Stomach (tissue), 4 donors: Measurements from ENCODE around the gene USB1.

ENCODE experiments used
- EP300 ChIP-seq: sonication (generic); formaldehyde crosslinking; IDR thresholded peaks from one replicate; pipeline ENCODE4 v1.6.1; 2017; ENCODE audit warnings: antibody characterized with exemption
- POLR2A ChIP-seq, 4 donors: fragments of 450-650 bp; IDR thresholded peaks; one replicate each; pipeline ENCODE4 v1.6.1; 2016; ENCODE audit warnings: antibody characterized with exemption in 4 of 4, control low read depth in 2 of 4, mild to moderate bottlenecking in 1 of 4, moderate library complexity in 1 of 4
- POLR2AphosphoS5 ChIP-seq, 3 donors: sonication (generic); formaldehyde crosslinking; IDR thresholded peaks; one replicate each; pipeline ENCODE4 v1.6.1; 2016; ENCODE audit warnings: antibody characterized with exemption in 3 of 3
- TF ChIP-seq, protein P1 (sequence below), 7 experiments: fragments of 450-650 bp in 4 of 7; fragments of 200-600 bp in 3 of 7; sonication (generic) in 3 of 7; IDR thresholded peaks; one replicate each; pipeline ENCODE4 v1.5.1; 2016 to 2019; ENCODE audit warnings: antibody characterized with exemption in 7 of 7, control low read depth in 2 of 7, mild to moderate bottlenecking in 1 of 7

DNA sequence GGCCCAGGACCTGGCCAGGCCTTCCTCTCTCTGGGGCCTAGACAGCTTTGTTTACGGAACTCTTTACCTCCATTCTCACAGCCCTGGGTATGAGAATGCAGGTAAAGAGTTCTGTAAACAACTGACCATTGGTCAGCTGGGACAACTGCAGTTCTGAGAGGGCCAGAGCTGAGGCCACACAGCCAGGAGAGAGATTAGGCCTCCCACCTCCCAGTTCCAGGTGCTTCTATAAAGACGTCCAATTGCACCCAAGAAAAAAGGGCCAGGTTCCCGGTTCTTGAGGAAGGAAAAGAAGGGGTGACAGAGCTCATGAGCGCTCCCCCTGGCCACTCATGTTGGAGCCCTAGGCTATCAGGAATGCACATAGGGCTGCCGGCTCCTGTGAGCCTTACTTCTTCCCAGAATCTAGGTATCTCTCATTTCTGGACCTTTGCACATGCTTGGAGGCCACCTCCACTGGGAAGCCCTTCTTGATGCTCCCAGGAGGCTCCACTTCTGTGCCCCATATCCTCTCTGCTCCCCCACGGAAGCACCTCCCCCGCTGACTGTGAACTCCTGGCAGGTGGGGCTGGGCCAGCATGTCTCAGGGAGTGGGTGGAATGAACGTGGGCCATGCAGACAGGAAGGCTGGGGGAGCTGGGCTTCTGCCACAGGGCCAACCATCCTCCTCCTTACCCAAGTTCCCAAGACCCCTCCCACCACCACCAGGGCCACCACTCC, 43.4 kb upstream of the USB1 start:
- TF ChIP-seq, protein P1, sequence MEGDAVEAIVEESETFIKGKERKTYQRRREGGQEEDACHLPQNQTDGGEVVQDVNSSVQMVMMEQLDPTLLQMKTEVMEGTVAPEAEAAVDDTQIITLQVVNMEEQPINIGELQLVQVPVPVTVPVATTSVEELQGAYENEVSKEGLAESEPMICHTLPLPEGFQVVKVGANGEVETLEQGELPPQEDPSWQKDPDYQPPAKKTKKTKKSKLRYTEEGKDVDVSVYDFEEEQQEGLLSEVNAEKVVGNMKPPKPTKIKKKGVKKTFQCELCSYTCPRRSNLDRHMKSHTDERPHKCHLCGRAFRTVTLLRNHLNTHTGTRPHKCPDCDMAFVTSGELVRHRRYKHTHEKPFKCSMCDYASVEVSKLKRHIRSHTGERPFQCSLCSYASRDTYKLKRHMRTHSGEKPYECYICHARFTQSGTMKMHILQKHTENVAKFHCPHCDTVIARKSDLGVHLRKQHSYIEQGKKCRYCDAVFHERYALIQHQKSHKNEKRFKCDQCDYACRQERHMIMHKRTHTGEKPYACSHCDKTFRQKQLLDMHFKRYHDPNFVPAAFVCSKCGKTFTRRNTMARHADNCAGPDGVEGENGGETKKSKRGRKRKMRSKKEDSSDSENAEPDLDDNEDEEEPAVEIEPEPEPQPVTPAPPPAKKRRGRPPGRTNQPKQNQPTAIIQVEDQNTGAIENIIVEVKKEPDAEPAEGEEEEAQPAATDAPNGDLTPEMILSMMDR (IDR thresholded peaks at IDR 0.05) = no peak
- TF ChIP-seq EP300 = no peak
- no peak for TF ChIP-seq POLR2A (IDR thresholded peaks at IDR 0.05)
- no peak for TF ChIP-seq POLR2AphosphoS5 (IDR thresholded peaks at IDR 0.05)
